ENCODE measurements around the gene RPL32.

The RPL32 gene

DNA sequence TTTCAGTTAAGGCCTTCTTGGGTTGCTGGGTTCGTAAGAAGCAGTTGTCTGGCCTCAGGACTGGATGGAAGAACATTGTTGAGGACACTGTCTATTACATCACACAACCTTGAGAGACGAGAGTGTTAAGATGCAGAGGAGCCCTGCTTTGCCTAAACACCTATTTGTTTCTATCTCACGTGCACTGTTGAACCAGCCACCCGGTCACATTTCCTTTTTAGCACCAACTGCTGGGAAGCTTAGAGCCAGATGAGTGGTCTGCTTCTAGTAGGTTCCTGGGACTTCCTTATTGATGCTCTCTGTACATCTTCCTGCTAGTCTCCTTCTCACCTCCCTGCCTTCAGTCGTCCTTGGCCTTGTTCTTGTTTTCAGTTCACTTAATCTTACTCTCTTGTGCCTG lies 22.6 kb downstream of the RPL32 start:
- Histone ChIP-seq H2AFZ (ENCODE audit: low read depth, low read length) (no peak overlapping the region), H3K4me1 (ENCODE audit: control insufficient read depth, insufficient read depth, low read depth, low read length) (no peaks in the 10 kb centered on the region), H3K27me3 (ENCODE audit: control insufficient read depth in 1 of 2, insufficient read depth in 1 of 2, low read length in 2 of 2) (peaks cover 0 to 30% of the 10 kb centered on the region in 2 experiments), H4K91ac (ENCODE audit: low read length) (no peak overlapping the region), H3K36me3 (ENCODE audit: control insufficient read depth in 1 of 2, insufficient read depth in 2 of 2, low read depth in 1 of 2, low read length in 2 of 2) (peaks cover 0 to 37% of the 10 kb centered on the region in 2 experiments), H3K9ac (ENCODE audit: low read length) (no peak overlapping the region), H4K8ac (ENCODE audit: low read length) (no peak overlapping the region), H3K79me1 (replicated peaks; ENCODE audit: low read length, poor library complexity, severe bottlenecking) (no peaks in the 10 kb centered on the region), H3K27ac (ENCODE audit: low read length, poor library complexity, severe bottlenecking) (no peak overlapping the region), H3K14ac (ENCODE audit: low read length in 2 of 2) (no peak overlapping the region), H3K23ac (ENCODE audit: low read length in 2 of 2) (no peak overlapping the region), H3K9me3 (ENCODE audit: control insufficient read depth, low read length) (no peaks in the 10 kb centered on the region), H3K4me2 (ENCODE audit: low read length, poor library complexity, severe bottlenecking) (no peak overlapping the region), H3K18ac (ENCODE audit: low read depth in 1 of 2, low read length in 2 of 2) (no peak overlapping the region), H3K4me3 (ENCODE audit: insufficient read depth in 1 of 2, low read depth in 1 of 2, low read length in 2 of 2) (no peak overlapping the region), H2BK5ac (ENCODE audit: low read depth, low read length, poor library complexity, severe bottlenecking) (no peak overlapping the region), H2BK12ac (ENCODE audit: low read length in 2 of 2) (no peak overlapping the region), H3K4ac (ENCODE audit: low read depth in 1 of 2, low read length in 2 of 2) (no peak overlapping the region), H2AK5ac (ENCODE audit: low read length, severe bottlenecking) (no peak overlapping the region), H2BK120ac (ENCODE audit: low read depth, low read length) (no peak overlapping the region), H2BK15ac (ENCODE audit: low read depth, poor library complexity, severe bottlenecking) (no peak overlapping the region)
- 92% methylated on average over 5 of the region's 5 CpGs for WGBS
- no peak for DNase-seq

DNA sequence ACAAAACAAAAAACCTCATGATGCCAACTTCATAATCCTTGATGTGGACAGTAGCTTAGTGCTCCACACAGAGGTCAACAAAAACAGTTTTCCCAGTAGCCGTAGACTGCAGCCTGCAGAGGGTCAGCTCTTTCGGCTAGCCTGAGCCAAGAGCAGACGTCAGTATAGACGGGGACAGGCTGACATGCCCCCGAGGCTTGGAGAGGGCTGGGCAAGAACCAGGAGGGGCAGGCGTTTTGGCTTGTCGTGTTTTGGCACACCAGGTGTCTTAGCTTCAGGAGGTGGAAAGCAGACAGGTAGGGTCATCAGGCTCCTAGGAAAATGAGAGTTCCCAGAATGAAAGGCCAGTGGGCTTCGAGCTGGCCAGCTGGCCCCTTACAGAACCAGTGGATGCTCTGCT lies 23.1 kb downstream of the RPL32 start:
- no peak overlapping the region for H3K14ac ChIP-seq (ENCODE audit: low read length in 2 of 2)
- no peak overlapping the region for H4K91ac ChIP-seq (ENCODE audit: low read length)
- H3K9me3 ChIP-seq (ENCODE audit: control insufficient read depth, low read length): no peaks in the 10 kb centered on the region
- H2BK120ac ChIP-seq (ENCODE audit: low read depth, low read length): no peak overlapping the region
- H3K79me1 ChIP-seq (replicated peaks; ENCODE audit: low read length, poor library complexity, severe bottlenecking): no peaks in the 10 kb centered on the region
- H3K27me3 ChIP-seq (ENCODE audit: control insufficient read depth in 1 of 2, insufficient read depth in 1 of 2, low read length in 2 of 2): peaks cover 0 to 30% of the 10 kb centered on the region in 2 experiments
- H3K4ac ChIP-seq (ENCODE audit: low read depth in 1 of 2, low read length in 2 of 2): no peak overlapping the region
- DNase-seq: no peak
- 92% methylated on average over 8 of the region's 8 CpGs for WGBS
- peaks cover 0 to 41% of the 10 kb centered on the region in 2 experiments for H3K36me3 ChIP-seq (ENCODE audit: control insufficient read depth in 1 of 2, insufficient read depth in 2 of 2, low read depth in 1 of 2, low read length in 2 of 2)
- no peak overlapping the region for H2BK5ac ChIP-seq (ENCODE audit: low read depth, low read length, poor library complexity, severe bottlenecking)
- no peak overlapping the region for H2AK5ac ChIP-seq (ENCODE audit: low read length, severe bottlenecking)
- H3K27ac ChIP-seq (ENCODE audit: low read length, poor library complexity, severe bottlenecking): no peak overlapping the region
- no peaks in the 10 kb centered on the region for H3K4me1 ChIP-seq (ENCODE audit: control insufficient read depth, insufficient read depth, low read depth, low read length)
- no peak overlapping the region for H3K9ac ChIP-seq (ENCODE audit: low read length)
- no peak overlapping the region for H3K18ac ChIP-seq (ENCODE audit: low read depth in 1 of 2, low read length in 2 of 2)
- H2AFZ ChIP-seq (ENCODE audit: low read depth, low read length): no peak overlapping the region
- H4K8ac ChIP-seq (ENCODE audit: low read length): no peak overlapping the region
- H2BK15ac ChIP-seq (ENCODE audit: low read depth, poor library complexity, severe bottlenecking): no peak overlapping the region
- H3K23ac ChIP-seq (ENCODE audit: low read length in 2 of 2): no peak overlapping the region
- H2BK12ac ChIP-seq (ENCODE audit: low read length in 2 of 2): no peak overlapping the region
- no peak overlapping the region for H3K4me3 ChIP-seq (ENCODE audit: insufficient read depth in 1 of 2, low read depth in 1 of 2, low read length in 2 of 2)
- H3K4me2 ChIP-seq (ENCODE audit: low read length, poor library complexity, severe bottlenecking): no peak overlapping the region

GRCh38 chr3:12817343-12817710 lies 24.0 kb downstream of the RPL32 start:
- Histone ChIP-seq H3K4me3 (ENCODE audit: insufficient read depth in 1 of 2, low read depth in 1 of 2, low read length in 2 of 2) (no peak overlapping the region), H3K36me3 (ENCODE audit: control insufficient read depth in 1 of 2, insufficient read depth in 2 of 2, low read depth in 1 of 2, low read length in 2 of 2) (peaks cover 0 to 47% of the 10 kb centered on the region in 2 experiments), H3K79me1 (replicated peaks; ENCODE audit: low read length, poor library complexity, severe bottlenecking) (no peaks in the 10 kb centered on the region), H3K4me2 (ENCODE audit: low read length, poor library complexity, severe bottlenecking) (no peak overlapping the region), H3K4me1 (ENCODE audit: control insufficient read depth, insufficient read depth, low read depth, low read length) (no peaks in the 10 kb centered on the region), H3K18ac (ENCODE audit: low read depth in 1 of 2, low read length in 2 of 2) (no peak overlapping the region), H2AK5ac (ENCODE audit: low read length, severe bottlenecking) (no peak overlapping the region), H3K9me3 (ENCODE audit: control insufficient read depth, low read length) (no peaks in the 10 kb centered on the region), H3K14ac (ENCODE audit: low read length in 2 of 2) (no peak overlapping the region), H2BK12ac (ENCODE audit: low read length in 2 of 2) (no peak overlapping the region), H4K91ac (ENCODE audit: low read length) (no peak overlapping the region), H2BK120ac (ENCODE audit: low read depth, low read length) (no peak overlapping the region), H2AFZ (ENCODE audit: low read depth, low read length) (no peak overlapping the region), H4K8ac (ENCODE audit: low read length) (no peak overlapping the region), H3K23ac (ENCODE audit: low read length in 2 of 2) (no peak overlapping the region), H3K9ac (ENCODE audit: low read length) (no peak overlapping the region), H3K27me3 (ENCODE audit: control insufficient read depth in 1 of 2, insufficient read depth in 1 of 2, low read length in 2 of 2) (peaks cover 0 to 30% of the 10 kb centered on the region in 2 experiments), H3K27ac (ENCODE audit: low read length, poor library complexity, severe bottlenecking) (no peak overlapping the region), H2BK15ac (ENCODE audit: low read depth, poor library complexity, severe bottlenecking) (no peak overlapping the region), H3K4ac (ENCODE audit: low read depth in 1 of 2, low read length in 2 of 2) (no peak overlapping the region), H2BK5ac (ENCODE audit: low read depth, low read length, poor library complexity, severe bottlenecking) (no peak overlapping the region)
- DNase-seq: no peak
- 91% methylated on average over 16 of the region's 16 CpGs for WGBS

DNA sequence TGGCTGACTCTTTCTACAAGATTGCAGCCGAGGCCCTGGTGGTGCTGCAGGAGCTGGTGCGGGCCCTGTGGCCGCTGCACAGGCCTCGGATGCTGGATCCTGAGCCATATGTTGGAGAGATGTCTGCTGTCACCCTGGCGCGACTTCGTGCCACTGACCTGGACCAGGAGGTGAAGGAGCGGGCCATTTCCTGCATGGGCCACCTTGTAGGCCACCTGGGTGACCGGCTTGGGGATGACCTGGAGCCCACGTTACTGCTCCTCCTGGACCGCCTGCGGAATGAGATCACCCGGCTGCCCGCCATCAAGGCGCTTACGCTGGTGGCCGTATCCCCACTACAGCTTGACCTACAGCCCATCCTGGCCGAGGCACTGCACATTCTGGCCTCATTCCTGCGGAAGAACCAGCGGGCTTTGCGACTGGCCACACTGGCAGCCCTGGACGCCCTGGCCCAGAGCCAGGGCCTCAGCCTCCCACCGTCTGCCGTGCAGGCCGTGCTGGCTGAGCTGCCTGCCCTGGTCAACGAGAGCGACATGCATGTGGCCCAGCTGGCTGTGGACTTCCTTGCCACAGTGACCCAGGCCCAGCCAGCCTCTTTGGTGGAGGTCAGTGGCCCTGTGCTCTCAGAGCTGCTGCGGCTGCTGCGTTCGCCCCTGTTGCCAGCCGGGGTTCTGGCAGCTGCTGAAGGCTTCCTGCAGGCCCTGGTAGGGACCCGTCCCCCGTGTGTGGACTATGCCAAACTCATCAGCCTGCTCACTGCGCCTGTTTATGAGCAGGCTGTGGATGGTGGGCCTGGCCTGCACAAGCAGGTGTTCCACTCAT lies 24.6 kb downstream of the RPL32 start:
- 97% methylated on average over 34 of the region's 34 CpGs for WGBS
- no peaks in the 10 kb centered on the region for H3K9me3 ChIP-seq (ENCODE audit: control insufficient read depth, low read length)
- H4K8ac ChIP-seq (ENCODE audit: low read length): no peak overlapping the region

More for the DNA sequence above, 24.6 kb downstream of the RPL32 start:
- H3K14ac ChIP-seq (ENCODE audit: low read length in 2 of 2): no peak overlapping the region
- H2BK5ac ChIP-seq (ENCODE audit: low read depth, low read length, poor library complexity, severe bottlenecking): no peak overlapping the region
- no peak overlapping the region for H2AK5ac ChIP-seq (ENCODE audit: low read length, severe bottlenecking)
- no peak overlapping the region for H2BK12ac ChIP-seq (ENCODE audit: low read length in 2 of 2)
- H3K4ac ChIP-seq (ENCODE audit: low read depth in 1 of 2, low read length in 2 of 2): no peak overlapping the region
- no peak for DNase-seq
- H3K79me1 ChIP-seq (replicated peaks; ENCODE audit: low read length, poor library complexity, severe bottlenecking): no peaks in the 10 kb centered on the region
- H3K23ac ChIP-seq (ENCODE audit: low read length in 2 of 2): no peak overlapping the region
- H2BK120ac ChIP-seq (ENCODE audit: low read depth, low read length): no peak overlapping the region
- H3K18ac ChIP-seq (ENCODE audit: low read depth in 1 of 2, low read length in 2 of 2): no peak overlapping the region
- H2BK15ac ChIP-seq (ENCODE audit: low read depth, poor library complexity, severe bottlenecking): no peak overlapping the region
- no peak overlapping the region for H3K27ac ChIP-seq (ENCODE audit: low read length, poor library complexity, severe bottlenecking)
- peaks cover 0 to 47% of the 10 kb centered on the region in 2 experiments for H3K36me3 ChIP-seq (ENCODE audit: control insufficient read depth in 1 of 2, insufficient read depth in 2 of 2, low read depth in 1 of 2, low read length in 2 of 2)
- no peak overlapping the region for H3K4me2 ChIP-seq (ENCODE audit: low read length, poor library complexity, severe bottlenecking)
- H3K4me3 ChIP-seq (ENCODE audit: insufficient read depth in 1 of 2, low read depth in 1 of 2, low read length in 2 of 2): no peak overlapping the region
- peaks cover 0 to 30% of the 10 kb centered on the region in 2 experiments for H3K27me3 ChIP-seq (ENCODE audit: control insufficient read depth in 1 of 2, insufficient read depth in 1 of 2, low read length in 2 of 2)
- H2AFZ ChIP-seq (ENCODE audit: low read depth, low read length): no peak overlapping the region
- no peaks in the 10 kb centered on the region for H3K4me1 ChIP-seq (ENCODE audit: control insufficient read depth, insufficient read depth, low read depth, low read length)
- no peak overlapping the region for H4K91ac ChIP-seq (ENCODE audit: low read length)
- H3K9ac ChIP-seq (ENCODE audit: low read length): no peak overlapping the region
